CD8-positive, alpha-beta memory T cell (primary cell): Measurements from ENCODE around the gene POLDIP2. TPM values are rescaled to one million over a fixed set of nuclear protein-coding genes. Genes with fewer than 3 reads are reported as not detected.

Experiments used
- CTCF ChIA-PET: fragments of 350-600 bp; sonication (Branson Sonifier 250); formaldehyde crosslinking; loops from one replicate; lab custom pipeline; 2021; ENCODE audit warnings: antibody characterized with exemption; lab: Charles Lee
- POLR2A ChIA-PET: fragments of 350-600 bp; sonication (Branson Sonifier 250); formaldehyde crosslinking; loops from one replicate; lab custom pipeline; 2021; ENCODE audit warnings: antibody characterized with exemption; lab: Charles Lee
- DNase-seq, 5 donors: peaks; one replicate each; pipeline versions ENCODE4 v3.0.0 to v3.0.0-alpha.2; 2020 to 2022; ENCODE audit warnings: mixed read lengths in 1 of 5
- H3K27ac ChIP-seq: one replicate; pipeline ENCODE4 v1.7.0; 2013; ENCODE audit warnings: low read depth, mild to moderate bottlenecking, low read length, moderate library complexity
- H3K27me3 ChIP-seq: 2 replicates; pipeline ENCODE4 v1.7.0; 2013; ENCODE audit warnings: low read length, mild to moderate bottlenecking; ENCODE audit not compliant: insufficient read depth, poor library complexity, severe bottlenecking
- H3K36me3 ChIP-seq: 2 replicates; pipeline ENCODE4 v1.7.0; 2013; ENCODE audit warnings: mild to moderate bottlenecking, low read length, moderate library complexity; ENCODE audit not compliant: insufficient read depth
- H3K4me1 ChIP-seq: 2 replicates; pipeline ENCODE4 v1.7.0; 2013; ENCODE audit warnings: mild to moderate bottlenecking, low read length, moderate library complexity; ENCODE audit not compliant: insufficient read depth
- H3K4me3 ChIP-seq: 2 replicates; pipeline ENCODE4 v1.7.0; 2013; ENCODE audit warnings: mild to moderate bottlenecking, low read length
- H3K9me3 ChIP-seq: 2 replicates; pipeline ENCODE4 v1.7.0; 2013; ENCODE audit warnings: mild to moderate bottlenecking, low read length
- H3K27ac Mint-ChIP-seq, 8 donors: one replicate each; pipeline ENCODE4 v1.8.0; 2020 to 2021; ENCODE audit warnings: mixed read lengths in 8 of 8, mild to moderate bottlenecking in 6 of 8, inconsistent platforms in 3 of 8, moderate library complexity in 3 of 8
- H3K27me3 Mint-ChIP-seq, 2 donors: one replicate each; pipeline ENCODE4 v1.8.0; 2020 to 2021; ENCODE audit warnings: mixed read lengths in 2 of 2, mild to moderate bottlenecking in 1 of 2, moderate library complexity in 1 of 2
- H3K36me3 Mint-ChIP-seq, 3 donors: one replicate each; pipeline ENCODE4 v1.8.0; 2020 to 2021; ENCODE audit warnings: mixed read lengths in 3 of 3, inconsistent platforms in 1 of 3, mild to moderate bottlenecking in 1 of 3
- H3K4me1 Mint-ChIP-seq, 3 donors: one replicate each; pipeline ENCODE4 v1.8.0; 2020 to 2021; ENCODE audit warnings: mixed read lengths in 3 of 3, inconsistent platforms in 1 of 3, mild to moderate bottlenecking in 1 of 3
- H3K4me3 Mint-ChIP-seq, 7 donors: one replicate each; pipeline ENCODE4 v1.8.0; 2020 to 2021; ENCODE audit warnings: mixed read lengths in 7 of 7, mild to moderate bottlenecking in 6 of 7, moderate library complexity in 4 of 7, inconsistent platforms in 2 of 7
- H3K9me3 Mint-ChIP-seq, 5 donors: one replicate each; pipeline ENCODE4 v1.8.0; 2020 to 2022; ENCODE audit warnings: mixed read lengths in 5 of 5, mild to moderate bottlenecking in 3 of 5, moderate library complexity in 2 of 5, inconsistent platforms in 1 of 5
- polyA plus RNA-seq: library from polyadenylated mRNA; unstranded; fragments of 300-500 nt; fragmentation: Illumina TruSeq; gene quantifications from one replicate; pipeline ENCODE4 v1.2.3, GENCODE V29; 2021
- total RNA-seq, 2 experiments: library from RNA; stranded (reverse); gene quantifications; one replicate each; pipeline ENCODE4 v1.2.3, GENCODE V29; 2021

Gene POLDIP2
- total and polyA plus RNA-seq, 3 experiments from 2014 or later: 81.1 to 135 (median 134) TPM

DNA sequence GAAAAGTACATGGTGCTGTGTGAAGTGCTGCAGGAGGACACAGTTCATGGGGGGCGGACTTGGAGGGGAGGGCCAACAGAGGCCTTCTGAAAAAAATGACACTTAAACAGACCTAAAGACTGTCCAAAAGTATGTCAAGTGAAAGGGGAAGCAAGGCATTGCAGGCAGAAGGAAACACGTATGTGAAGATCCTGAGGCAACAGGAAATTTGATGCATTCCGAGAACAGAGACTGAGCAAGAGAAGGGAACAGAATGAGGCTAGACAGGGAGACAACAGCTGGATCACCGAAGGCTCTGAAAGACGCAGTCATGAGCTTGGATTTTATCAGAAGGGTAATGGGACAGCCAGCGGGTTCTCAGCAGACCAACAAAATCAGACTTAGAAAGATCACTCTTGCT is 23.2 kb downstream of the POLDIP2 start:
- H3K36me3 Mint-ChIP-seq: peaks cover 0 to 39% (median 3%) of the 10 kb centered on the region in 3 donors
- no peaks in the 10 kb centered on the region for H3K27me3 ChIP-seq
- H3K27ac Mint-ChIP-seq: peak overlapping the region; percentile 92 to 99 (median 96)
- ChIA-PET CTCF (interaction anchor here (0.7 to 3.7 kb wide), 4 partner anchors 23 to 529 kb away, joined by 3 to 30 read pairs (median 8); partner anchors contain the start of gene POLDIP2), POLR2A (interaction anchor here (2.0 to 2.5 kb wide), 3 partner anchors 23 to 618 kb away, joined by 7 to 62 read pairs (median 9); partner anchors contain the start of genes PHF12, POLDIP2 and SARM1)
- no peaks in the 10 kb centered on the region for H3K9me3 ChIP-seq
- peak overlapping the region; percentile 90 to 99 (median 96) for H3K4me3 Mint-ChIP-seq
- H3K9me3 Mint-ChIP-seq: no peaks in the 10 kb centered on the region
- no peaks in the 10 kb centered on the region for H3K27me3 Mint-ChIP-seq
- DNase-seq: no peak
- peak overlapping the region; percentile 86 for H3K4me3 ChIP-seq
- H3K27ac ChIP-seq: peak overlapping the region; percentile 98
- H3K36me3 ChIP-seq: peaks cover 2% of the 10 kb centered on the region
- H3K4me1 Mint-ChIP-seq: peaks cover 39 to 56% (median 50%) of the 10 kb centered on the region in 3 donors
- peaks cover 31% of the 10 kb centered on the region for H3K4me1 ChIP-seq

DNA sequence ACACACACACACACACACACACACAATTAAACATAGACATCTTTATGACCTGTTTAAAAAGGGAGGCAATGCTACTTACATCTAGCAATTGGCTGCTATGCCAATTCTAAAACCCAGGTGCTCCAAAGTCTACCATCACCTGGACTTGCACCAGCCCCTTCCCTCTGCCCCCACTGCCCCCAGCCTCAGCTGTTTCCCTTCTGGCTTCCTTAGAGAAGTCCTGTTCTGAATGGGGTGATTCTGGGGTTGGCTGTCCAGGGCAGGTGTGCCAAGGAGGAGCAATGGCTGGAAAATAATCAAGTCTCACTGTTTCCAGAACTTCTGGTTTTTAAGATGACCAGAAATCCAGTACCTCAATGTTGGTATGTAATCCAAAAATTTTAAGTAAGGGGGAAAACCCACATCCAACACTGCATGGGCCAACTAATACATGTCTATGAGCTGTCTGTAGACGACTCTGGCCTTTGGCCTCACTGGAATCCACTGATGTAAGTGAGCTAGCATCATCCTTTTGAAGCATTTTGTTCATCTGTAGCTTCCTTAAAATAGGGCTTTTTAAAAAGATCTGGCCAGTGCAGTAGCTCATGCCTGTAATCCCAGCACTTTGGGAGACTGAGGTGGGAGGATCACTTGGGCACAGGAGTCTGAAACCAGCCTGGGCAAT is 24.1 kb downstream of the POLDIP2 start:
- peaks cover 0 to 46% (median 3%) of the 10 kb centered on the region in 3 donors for H3K36me3 Mint-ChIP-seq
- POLR2A ChIA-PET: no interaction called here
- peaks cover 11% of the 10 kb centered on the region for H3K36me3 ChIP-seq
- H3K27ac Mint-ChIP-seq: peak overlapping the region in 6 of 8 donors; percentile 54 to 98 (median 94)
- H3K27ac ChIP-seq: no peak overlapping the region
- peaks cover 36 to 55% (median 50%) of the 10 kb centered on the region in 3 donors for H3K4me1 Mint-ChIP-seq
- no peaks in the 10 kb centered on the region for H3K27me3 ChIP-seq
- DNase-seq: no peak
- CTCF ChIA-PET: interaction anchor here (1.1 to 3.7 kb wide), 2 partner anchors 14 to 24 kb away, joined by 4 to 30 read pairs; partner anchors contain the start of gene POLDIP2
- peak overlapping the region in 3 of 7 donors; percentile 95 to 99 (median 96) for H3K4me3 Mint-ChIP-seq
- no peaks in the 10 kb centered on the region for H3K9me3 ChIP-seq
- H3K4me1 ChIP-seq: peaks cover 31% of the 10 kb centered on the region
- H3K9me3 Mint-ChIP-seq: no peaks in the 10 kb centered on the region
- no peak overlapping the region for H3K4me3 ChIP-seq
- no peaks in the 10 kb centered on the region for H3K27me3 Mint-ChIP-seq

DNA sequence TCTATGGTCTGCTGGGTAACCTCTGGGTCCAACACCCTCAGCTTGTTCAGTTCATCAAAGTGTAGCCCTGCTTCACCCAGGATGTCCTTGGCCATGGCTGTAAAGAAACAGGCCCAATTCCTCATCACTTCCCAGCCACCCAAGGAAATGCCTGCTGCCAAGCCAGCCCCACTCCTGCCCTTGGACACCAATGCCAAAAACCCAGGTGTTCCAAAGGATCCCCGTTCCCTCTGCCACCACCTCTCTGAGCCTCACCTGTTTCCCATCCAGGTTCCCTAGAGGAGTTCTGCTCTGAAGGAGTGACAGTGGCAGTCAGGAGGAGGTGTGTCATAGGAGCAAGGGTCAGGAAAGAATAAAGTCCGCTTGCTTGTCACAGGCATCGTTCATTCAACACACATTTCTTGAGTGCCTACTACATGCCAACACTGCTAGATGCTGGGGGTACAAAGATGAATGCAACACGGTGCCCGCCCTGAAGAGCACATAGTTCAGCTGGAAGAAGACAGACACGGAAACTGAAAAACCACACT is 25.4 kb downstream of the POLDIP2 start:
- Histone ChIP-seq H3K9me3 (no peaks in the 10 kb centered on the region), H3K27ac (no peak overlapping the region), H3K4me1 (peaks cover 23% of the 10 kb centered on the region), H3K27me3 (no peaks in the 10 kb centered on the region), H3K36me3 (peaks cover 12% of the 10 kb centered on the region), H3K4me3 (no peak overlapping the region)
- H3K27me3 Mint-ChIP-seq: no peaks in the 10 kb centered on the region
- peaks cover 29 to 43% (median 40%) of the 10 kb centered on the region in 3 donors for H3K4me1 Mint-ChIP-seq
- H3K36me3 Mint-ChIP-seq: peaks cover 5 to 58% (median 6%) of the 10 kb centered on the region in 3 donors
- DNase-seq: no peak
- H3K4me3 Mint-ChIP-seq: peak overlapping the region in 2 of 7 donors; percentile 56 to 69
- peak overlapping the region in 3 of 8 donors; percentile 19 to 73 (median 33) for H3K27ac Mint-ChIP-seq
- ChIA-PET CTCF (interaction anchor here (2.0 kb wide), 1 partner anchor 14 kb away, joined by 5 read pairs; no protein-coding TSS in a partner anchor), POLR2A (no interaction called here)
- no peaks in the 10 kb centered on the region for H3K9me3 Mint-ChIP-seq

DNA sequence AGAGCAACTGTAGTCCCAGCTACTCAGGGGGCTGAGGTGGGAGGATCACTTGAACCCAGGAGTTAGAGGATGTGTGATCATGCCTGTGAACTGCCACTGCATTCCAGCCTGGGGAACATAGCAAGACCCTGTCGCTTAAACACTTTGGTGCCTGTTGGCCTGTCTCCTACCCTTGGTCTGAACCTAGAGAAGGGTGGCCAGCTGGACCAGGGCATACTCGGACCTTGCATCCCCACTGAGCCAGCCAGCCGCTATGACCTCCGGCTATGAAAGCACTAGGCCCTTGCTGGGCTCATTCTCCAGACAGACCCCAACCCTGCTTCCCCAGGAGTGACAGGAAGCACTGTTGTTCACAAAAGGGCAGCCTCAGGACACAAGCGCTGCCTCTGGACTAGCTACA is 26.7 kb downstream of the POLDIP2 start:
- Mint-ChIP-seq H3K4me3 (peak overlapping the region in 2 of 7 donors; percentile 53 to 72), H3K4me1 (peaks cover 21 to 32% (median 31%) of the 10 kb centered on the region in 3 donors), H3K27ac (peak overlapping the region in 2 of 8 donors; percentile 42 to 70), H3K36me3 (peaks cover 5 to 65% (median 6%) of the 10 kb centered on the region in 3 donors), H3K9me3 (no peaks in the 10 kb centered on the region), H3K27me3 (no peaks in the 10 kb centered on the region)
- H3K9me3 ChIP-seq: no peaks in the 10 kb centered on the region
- H3K36me3 ChIP-seq: peaks cover 12% of the 10 kb centered on the region
- DNase-seq: no peak
- no peaks in the 10 kb centered on the region for H3K27me3 ChIP-seq
- peaks cover 12% of the 10 kb centered on the region for H3K4me1 ChIP-seq
- ChIA-PET POLR2A (no interaction called here), CTCF (interaction anchor here (1.5 to 2.0 kb wide), 2 partner anchors 13 to 28 kb away, joined by 3 to 5 read pairs; no protein-coding TSS in a partner anchor)
- H3K4me3 ChIP-seq: no peak overlapping the region
- no peak overlapping the region for H3K27ac ChIP-seq

DNA sequence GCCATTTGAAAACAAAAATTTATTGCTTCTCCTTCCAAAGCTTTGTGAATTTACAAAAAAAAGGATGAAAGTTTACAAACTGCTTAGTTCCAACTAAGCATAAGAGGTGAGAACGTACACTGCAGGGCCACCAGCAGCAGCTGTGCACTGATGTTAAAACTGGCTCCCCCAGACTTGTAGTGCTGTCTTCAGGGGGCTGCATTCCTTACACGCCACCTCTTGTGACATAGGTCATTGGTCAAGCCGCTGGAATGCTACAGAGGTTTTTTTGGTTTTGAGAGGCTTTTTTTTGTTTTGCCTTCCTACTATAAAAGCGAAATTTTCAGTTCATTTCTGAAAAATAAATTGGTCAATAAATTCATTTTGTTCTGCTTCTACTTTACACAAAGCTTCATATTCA is 29.0 kb downstream of the POLDIP2 start:
- ChIA-PET POLR2A (no interaction called here), CTCF (no interaction called here)
- peaks cover 12% of the 10 kb centered on the region for H3K36me3 ChIP-seq
- Mint-ChIP-seq H3K27ac (peak overlapping the region in 1 of 8 donors; percentile 4), H3K4me1 (peaks cover 5 to 13% (median 9%) of the 10 kb centered on the region in 3 donors), H3K9me3 (no peaks in the 10 kb centered on the region), H3K27me3 (no peaks in the 10 kb centered on the region), H3K36me3 (peaks cover 5 to 57% (median 6%) of the 10 kb centered on the region in 3 donors), H3K4me3 (peak overlapping the region in 1 of 7 donors; percentile 7)
- H3K27me3 ChIP-seq: no peaks in the 10 kb centered on the region
- H3K4me1 ChIP-seq: no peaks in the 10 kb centered on the region
- no peaks in the 10 kb centered on the region for H3K9me3 ChIP-seq
- no peak overlapping the region for H3K27ac ChIP-seq
- H3K4me3 ChIP-seq: no peak overlapping the region
- DNase-seq: no peak

DNA sequence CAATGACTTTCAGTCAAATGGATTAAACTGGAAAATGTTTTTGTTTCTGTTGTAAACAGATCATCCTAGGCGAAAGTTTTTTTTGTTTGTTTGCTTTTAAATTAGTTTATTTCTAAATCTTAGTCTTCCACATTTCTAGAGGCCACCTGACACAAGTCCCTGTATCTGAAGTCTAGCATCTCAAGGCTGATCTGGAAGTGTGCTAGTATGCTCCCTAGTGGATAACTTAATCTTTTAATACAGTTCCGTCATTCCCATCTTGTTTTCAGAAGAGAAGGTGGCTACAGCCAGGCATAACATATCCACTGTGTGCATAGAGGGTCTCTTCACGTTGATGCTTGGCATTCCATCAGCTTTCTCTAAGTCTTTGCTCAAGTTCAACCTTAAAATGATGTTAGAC is 29.6 kb downstream of the POLDIP2 start:
- Mint-ChIP-seq H3K27ac (peak overlapping the region in 1 of 8 donors; percentile 23), H3K4me1 (peaks cover 5 to 7% (median 7%) of the 10 kb centered on the region in 3 donors), H3K36me3 (peaks cover 5 to 57% (median 6%) of the 10 kb centered on the region in 3 donors), H3K4me3 (no peak overlapping the region), H3K27me3 (no peaks in the 10 kb centered on the region), H3K9me3 (no peaks in the 10 kb centered on the region)
- Histone ChIP-seq H3K4me1 (no peaks in the 10 kb centered on the region), H3K27me3 (no peaks in the 10 kb centered on the region), H3K4me3 (no peak overlapping the region), H3K36me3 (peaks cover 12% of the 10 kb centered on the region), H3K27ac (no peak overlapping the region), H3K9me3 (no peaks in the 10 kb centered on the region)
- CTCF ChIA-PET: no interaction called here
- POLR2A ChIA-PET: no interaction called here
- no peak for DNase-seq

DNA sequence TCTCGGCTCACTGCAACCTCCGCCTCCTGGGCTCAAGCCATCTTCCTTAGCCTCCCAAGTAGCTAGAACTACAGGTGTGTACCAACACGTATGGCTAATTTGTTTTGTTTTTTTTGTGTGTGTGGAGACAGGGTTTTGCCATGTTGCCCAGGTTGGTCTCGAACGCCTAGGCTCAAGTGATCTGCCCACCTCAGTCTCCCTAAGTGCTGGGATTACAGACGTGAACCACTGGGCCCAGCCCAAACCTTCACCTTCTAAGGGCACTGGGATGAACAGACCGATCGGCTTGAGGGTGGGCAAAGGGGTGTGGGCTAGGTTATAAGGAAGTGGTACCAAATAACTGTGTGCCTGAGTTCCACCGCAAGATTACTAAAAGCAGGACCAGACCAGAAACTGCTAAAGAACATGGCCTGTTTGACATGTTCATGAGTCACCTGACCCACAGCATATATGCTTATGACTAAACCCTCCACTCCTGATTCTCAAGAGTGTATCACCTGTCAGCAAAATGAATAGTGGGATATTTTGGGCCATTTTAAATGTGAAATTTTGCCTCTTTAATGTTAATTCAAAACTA is 30.2 kb downstream of the POLDIP2 start:
- H3K36me3 ChIP-seq: peaks cover 12% of the 10 kb centered on the region
- no peaks in the 10 kb centered on the region for H3K27me3 ChIP-seq
- H3K27ac ChIP-seq: no peak overlapping the region
- Mint-ChIP-seq H3K4me3 (no peak overlapping the region), H3K4me1 (peaks cover under 1 to 1% (median 1%) of the 10 kb centered on the region in 3 donors), H3K27me3 (no peaks in the 10 kb centered on the region), H3K36me3 (peaks cover 5 to 54% (median 6%) of the 10 kb centered on the region in 3 donors), H3K27ac (no peak overlapping the region), H3K9me3 (no peaks in the 10 kb centered on the region)
- CTCF ChIA-PET: no interaction called here
- H3K4me3 ChIP-seq: no peak overlapping the region
- no peaks in the 10 kb centered on the region for H3K4me1 ChIP-seq
- POLR2A ChIA-PET: no interaction called here
- no peaks in the 10 kb centered on the region for H3K9me3 ChIP-seq
- no peak for DNase-seq
